Measurements from ENCODE around the gene IFRD2.

- TF ChIP-seq POLR2A (IDR thresholded peaks at IDR 0.05; ENCODE audit: low read length) (peak; percentile 95), GATA1 (IDR thresholded peaks at IDR 0.05; ENCODE audit: low read depth, low read length) (no peak)
These were observed 6.8 kb upstream of the IFRD2 start, which contains the start of the genes HYAL3 and NAA80 for GRCh38 chr3:50298836-50299637.
